ENCODE data around the gene IGFBP2. TPM values are rescaled to one million over a fixed set of nuclear protein-coding genes. Genes with fewer than 3 reads are reported as not detected.

The IGFBP2 gene
- total RNA-seq, 4 donors from 2014 or later: 59.5 to 398 (median 102) TPM

DNA sequence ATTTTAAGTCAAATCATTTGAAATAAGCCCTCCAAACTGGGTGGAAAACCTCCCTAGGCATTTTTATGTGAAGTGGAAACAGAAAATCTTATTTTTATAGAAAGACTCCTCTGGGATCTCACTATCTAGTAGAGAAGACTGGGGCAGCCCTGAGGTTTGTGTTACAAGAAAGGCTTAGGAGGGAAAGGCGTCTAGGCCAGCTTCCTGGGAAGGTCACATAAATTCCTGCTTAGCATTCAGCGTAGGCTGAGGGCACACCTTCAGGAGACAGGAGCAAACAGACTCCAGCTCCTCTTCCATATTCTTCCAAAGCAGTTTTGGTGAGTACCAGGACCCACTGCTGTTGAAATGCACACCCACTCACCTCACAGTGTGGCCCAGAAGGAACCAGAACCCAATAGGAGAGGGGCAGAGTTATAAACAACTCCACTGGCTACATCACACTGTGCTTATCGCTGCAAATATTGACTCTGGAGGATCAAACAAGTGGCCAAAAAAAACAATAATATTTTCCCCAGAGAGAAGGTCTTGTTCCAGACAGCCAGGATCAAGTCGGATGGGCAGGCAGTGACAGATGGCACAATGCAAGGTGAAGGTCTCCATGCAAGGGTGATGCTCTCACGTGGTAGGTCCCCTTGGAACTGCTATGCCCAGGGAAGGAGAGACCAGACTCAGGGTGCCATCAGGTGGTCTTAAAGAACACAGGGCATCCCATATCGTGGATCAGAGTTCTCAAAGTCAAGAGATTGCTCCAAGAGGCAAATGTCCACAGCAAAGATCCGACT lies 17.7 kb upstream of the IGFBP2 start:
- H3K27me3 ChIP-seq: no peaks in the 10 kb centered on the region
- no peak for DNase-seq
- TF ChIP-seq POLR2A (IDR thresholded peaks at IDR 0.05): no peak
- TF ChIP-seq, protein P1, sequence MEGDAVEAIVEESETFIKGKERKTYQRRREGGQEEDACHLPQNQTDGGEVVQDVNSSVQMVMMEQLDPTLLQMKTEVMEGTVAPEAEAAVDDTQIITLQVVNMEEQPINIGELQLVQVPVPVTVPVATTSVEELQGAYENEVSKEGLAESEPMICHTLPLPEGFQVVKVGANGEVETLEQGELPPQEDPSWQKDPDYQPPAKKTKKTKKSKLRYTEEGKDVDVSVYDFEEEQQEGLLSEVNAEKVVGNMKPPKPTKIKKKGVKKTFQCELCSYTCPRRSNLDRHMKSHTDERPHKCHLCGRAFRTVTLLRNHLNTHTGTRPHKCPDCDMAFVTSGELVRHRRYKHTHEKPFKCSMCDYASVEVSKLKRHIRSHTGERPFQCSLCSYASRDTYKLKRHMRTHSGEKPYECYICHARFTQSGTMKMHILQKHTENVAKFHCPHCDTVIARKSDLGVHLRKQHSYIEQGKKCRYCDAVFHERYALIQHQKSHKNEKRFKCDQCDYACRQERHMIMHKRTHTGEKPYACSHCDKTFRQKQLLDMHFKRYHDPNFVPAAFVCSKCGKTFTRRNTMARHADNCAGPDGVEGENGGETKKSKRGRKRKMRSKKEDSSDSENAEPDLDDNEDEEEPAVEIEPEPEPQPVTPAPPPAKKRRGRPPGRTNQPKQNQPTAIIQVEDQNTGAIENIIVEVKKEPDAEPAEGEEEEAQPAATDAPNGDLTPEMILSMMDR (IDR thresholded peaks at IDR 0.05): no peak
- intact Hi-C loops (cut with DNase I; ENCODE audit: low total_unique reads): no loop called here
- no peak overlapping the region for H3K4me3 ChIP-seq
- no peaks in the 10 kb centered on the region for H3K9me3 ChIP-seq
- no peaks in the 10 kb centered on the region for H3K36me3 ChIP-seq
- no peak overlapping the region for H3K27ac ChIP-seq
- H3K4me1 ChIP-seq: no peaks in the 10 kb centered on the region

DNA sequence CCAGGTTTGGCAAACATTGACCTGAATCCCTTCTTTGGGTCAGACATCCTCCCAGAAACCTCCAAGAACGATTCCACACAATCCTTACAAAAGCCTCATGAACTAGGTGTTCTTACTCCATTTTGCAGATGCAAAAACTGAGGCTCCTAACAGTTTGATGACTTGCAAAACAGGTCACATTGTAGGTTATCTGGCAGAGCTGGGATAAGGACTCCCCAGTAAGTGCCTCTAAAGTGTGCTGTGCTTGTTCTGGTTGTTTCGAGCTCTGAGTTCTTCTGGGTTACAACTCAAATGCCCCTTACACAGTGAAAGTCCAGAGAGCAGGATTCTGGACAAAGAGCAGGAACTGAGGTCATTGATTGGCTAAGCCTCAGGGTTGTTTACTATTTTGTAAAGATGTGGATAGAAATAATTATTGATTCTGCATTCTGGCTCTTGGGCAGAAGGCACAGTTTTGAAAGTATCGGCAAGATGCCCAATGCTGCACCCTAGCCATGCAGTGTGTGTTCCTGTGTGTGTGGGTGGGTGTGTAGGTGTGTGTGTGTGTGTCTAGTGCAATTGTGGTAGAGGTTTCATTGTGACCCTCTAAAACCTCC lies 17.0 kb upstream of the IGFBP2 start:
- Histone ChIP-seq H3K9me3 (no peaks in the 10 kb centered on the region), H3K36me3 (no peaks in the 10 kb centered on the region), H3K4me3 (no peak overlapping the region), H3K27ac (no peak overlapping the region), H3K27me3 (no peaks in the 10 kb centered on the region), H3K4me1 (no peaks in the 10 kb centered on the region)
- intact Hi-C loops (cut with DNase I; ENCODE audit: low total_unique reads): no loop called here
- DNase-seq: no peak
- no peak for TF ChIP-seq POLR2A (IDR thresholded peaks at IDR 0.05)
- TF ChIP-seq, protein P1 (IDR thresholded peaks at IDR 0.05): no peak

DNA sequence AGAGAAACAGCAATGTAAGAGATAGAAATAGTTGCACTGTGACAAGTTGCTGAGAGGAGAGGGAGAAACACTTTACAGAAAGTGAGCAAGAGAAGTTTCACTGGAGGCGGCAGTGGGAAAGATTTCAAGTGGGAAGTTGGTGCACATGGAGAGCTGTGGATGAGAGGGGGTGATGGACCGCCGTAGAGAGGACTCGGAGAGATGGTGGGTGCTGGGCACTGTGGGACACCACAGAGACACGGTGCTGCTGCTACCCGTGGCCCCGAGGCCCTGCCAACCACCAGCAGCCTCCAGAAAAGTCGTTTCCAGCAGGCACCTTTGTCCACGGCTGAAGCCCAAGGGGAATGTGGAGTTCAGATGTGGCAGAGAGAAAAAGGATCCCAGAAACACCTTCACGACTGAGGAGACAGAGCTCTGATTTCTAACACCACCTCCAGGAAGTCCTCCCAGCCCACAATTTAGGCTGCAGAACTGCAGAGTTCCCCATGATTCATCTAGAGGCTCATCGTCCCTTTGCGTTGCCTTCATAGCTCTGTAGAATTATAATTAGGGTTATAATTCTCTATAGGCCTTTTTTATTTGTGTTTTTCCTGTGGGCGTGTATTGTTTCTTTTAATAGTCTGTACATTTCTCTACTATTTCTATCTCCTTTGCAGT lies 15.9 kb upstream of the IGFBP2 start:
- no peak for TF ChIP-seq POLR2A (IDR thresholded peaks at IDR 0.05)
- TF ChIP-seq, protein P1 (IDR thresholded peaks at IDR 0.05): no peak
- intact Hi-C loops (cut with DNase I; ENCODE audit: low total_unique reads): no loop called here
- Histone ChIP-seq H3K27me3 (no peaks in the 10 kb centered on the region), H3K9me3 (no peaks in the 10 kb centered on the region), H3K36me3 (no peaks in the 10 kb centered on the region), H3K4me3 (no peak overlapping the region), H3K27ac (no peak overlapping the region), H3K4me1 (no peaks in the 10 kb centered on the region)
- DNase-seq: no peak

DNA sequence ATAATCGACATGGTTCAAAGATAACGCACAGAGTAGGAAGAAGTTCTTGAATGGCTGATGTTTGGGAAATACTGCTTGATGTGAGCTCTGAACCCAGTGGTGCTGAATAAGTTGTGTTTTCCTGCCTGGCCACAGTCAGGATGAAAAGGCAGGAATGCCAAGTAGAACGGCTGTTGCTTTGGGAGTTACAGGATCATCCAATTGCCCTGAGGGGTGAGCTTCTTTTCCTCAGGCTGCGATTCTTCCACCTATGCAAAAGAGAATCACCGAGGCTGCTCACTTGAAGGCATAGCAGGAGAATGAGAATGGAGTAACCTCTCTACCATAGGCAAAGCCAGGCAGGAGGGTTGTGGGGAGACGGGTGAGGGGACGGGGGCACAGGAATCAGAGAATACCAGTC lies 14.4 kb upstream of the IGFBP2 start:
- Histone ChIP-seq H3K27me3 (no peaks in the 10 kb centered on the region), H3K27ac (no peak overlapping the region), H3K4me1 (no peaks in the 10 kb centered on the region), H3K9me3 (no peaks in the 10 kb centered on the region), H3K4me3 (no peak overlapping the region), H3K36me3 (no peaks in the 10 kb centered on the region)
- no peak for TF ChIP-seq POLR2A (IDR thresholded peaks at IDR 0.05)
- TF ChIP-seq, protein P1 (IDR thresholded peaks at IDR 0.05): no peak
- DNase-seq: no peak
- intact Hi-C loops (cut with DNase I; ENCODE audit: low total_unique reads): no loop called here

All from uterus (tissue), 4 donors.